GM12864 (cell line): ENCODE data around the gene NUDT8.
"Not testable (repeated sequence)": the region's sequence is repeated elsewhere in the genome, so short reads cannot be mapped to it uniquely, and the experiment has no call there.

Source experiments
- DNase-seq: peaks from one replicate; pipeline ENCODE4 v3.0.0-alpha.2; 2011; ENCODE audit warnings: low read depth
- H3K4me3 ChIP-seq: 2 replicates; pipeline ENCODE4 v1.5.1; 2011; ENCODE audit warnings: mild to moderate bottlenecking, low read depth, low read length, control low read depth
- TF ChIP-seq, protein P1 (sequence below): IDR thresholded peaks from 2 replicates; pipeline ENCODE4 v1.5.1; 2011; ENCODE audit warnings: low read depth, mild to moderate bottlenecking, moderate library complexity, low read length, control low read depth, inconsistent platforms; ENCODE audit errors: missing control alignments

Gene NUDT8

GRCh38 chr11:67630228-67630942, 648 bp upstream of the NUDT8 start:
- peak overlapping the region; percentile 76 for H3K4me3 ChIP-seq
- TF ChIP-seq, protein P1, sequence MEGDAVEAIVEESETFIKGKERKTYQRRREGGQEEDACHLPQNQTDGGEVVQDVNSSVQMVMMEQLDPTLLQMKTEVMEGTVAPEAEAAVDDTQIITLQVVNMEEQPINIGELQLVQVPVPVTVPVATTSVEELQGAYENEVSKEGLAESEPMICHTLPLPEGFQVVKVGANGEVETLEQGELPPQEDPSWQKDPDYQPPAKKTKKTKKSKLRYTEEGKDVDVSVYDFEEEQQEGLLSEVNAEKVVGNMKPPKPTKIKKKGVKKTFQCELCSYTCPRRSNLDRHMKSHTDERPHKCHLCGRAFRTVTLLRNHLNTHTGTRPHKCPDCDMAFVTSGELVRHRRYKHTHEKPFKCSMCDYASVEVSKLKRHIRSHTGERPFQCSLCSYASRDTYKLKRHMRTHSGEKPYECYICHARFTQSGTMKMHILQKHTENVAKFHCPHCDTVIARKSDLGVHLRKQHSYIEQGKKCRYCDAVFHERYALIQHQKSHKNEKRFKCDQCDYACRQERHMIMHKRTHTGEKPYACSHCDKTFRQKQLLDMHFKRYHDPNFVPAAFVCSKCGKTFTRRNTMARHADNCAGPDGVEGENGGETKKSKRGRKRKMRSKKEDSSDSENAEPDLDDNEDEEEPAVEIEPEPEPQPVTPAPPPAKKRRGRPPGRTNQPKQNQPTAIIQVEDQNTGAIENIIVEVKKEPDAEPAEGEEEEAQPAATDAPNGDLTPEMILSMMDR, result peak; percentile 81
- DNase-seq, result peak; percentile 86

DNA sequence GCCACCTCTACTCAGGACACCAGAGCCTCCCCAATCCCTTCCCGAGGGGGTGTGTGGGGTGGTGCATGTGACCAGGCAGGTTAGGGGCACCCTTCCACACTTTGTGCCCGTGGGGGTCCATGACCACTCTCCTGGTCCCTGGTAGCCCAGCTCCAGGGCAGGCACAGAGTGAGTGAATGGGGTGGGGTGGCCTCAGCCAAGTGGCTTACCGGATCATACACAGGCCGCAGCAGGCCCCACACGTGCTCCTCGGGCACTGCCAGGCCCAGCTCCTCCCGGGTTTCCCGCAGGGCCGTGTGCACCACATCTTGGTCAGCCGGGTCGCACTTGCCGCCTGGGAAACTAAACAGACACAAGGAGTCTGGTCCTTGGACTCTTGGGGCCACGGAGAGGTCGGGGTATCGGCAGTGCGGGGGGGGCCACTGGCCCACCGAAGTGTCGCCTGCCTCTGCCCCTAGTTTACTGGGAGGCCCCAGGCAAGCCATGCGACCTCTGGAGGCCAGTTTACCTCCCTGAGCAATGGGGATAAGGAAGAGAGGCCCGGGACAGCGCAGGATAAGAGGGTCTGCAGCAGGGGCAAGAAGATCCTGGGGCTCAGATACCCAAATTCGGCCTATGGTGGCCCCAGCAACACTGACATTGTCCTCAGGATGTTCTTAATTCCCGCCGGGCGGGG, 889 bp downstream of the NUDT8 start:
- H3K4me3 ChIP-seq, result peak overlapping the region; percentile 63
- DNase-seq, result no peak
- TF ChIP-seq, protein P1, result no peak

- no peak for DNase-seq
- TF ChIP-seq, protein P1, result no peak
- peak overlapping the region; percentile 63 for H3K4me3 ChIP-seq
Measured at GRCh38 chr11:67627812-67628624, 1.7 kb downstream of the NUDT8 start.

DNA sequence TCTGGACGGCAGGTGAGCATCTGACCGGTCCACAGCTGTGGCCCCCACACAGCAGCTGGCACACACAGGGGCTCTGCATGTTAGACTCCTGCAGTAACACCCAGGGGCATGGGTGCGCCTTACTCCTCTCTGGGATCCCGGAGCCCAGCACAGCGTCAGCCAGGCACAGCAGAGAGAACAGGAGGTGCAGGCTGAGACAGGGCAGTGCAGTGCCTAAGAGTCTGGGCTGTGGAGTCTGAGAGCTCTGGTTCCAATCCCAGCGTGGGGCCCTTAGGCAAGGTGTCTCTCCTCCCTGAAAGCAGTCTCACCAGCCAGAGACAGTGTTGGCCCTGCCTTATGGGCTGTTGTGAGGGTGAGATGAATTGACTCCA, 2.3 kb downstream of the NUDT8 start:
- no peak overlapping the region for H3K4me3 ChIP-seq
- DNase-seq, result no peak
- TF ChIP-seq, protein P1, result no peak

DNA sequence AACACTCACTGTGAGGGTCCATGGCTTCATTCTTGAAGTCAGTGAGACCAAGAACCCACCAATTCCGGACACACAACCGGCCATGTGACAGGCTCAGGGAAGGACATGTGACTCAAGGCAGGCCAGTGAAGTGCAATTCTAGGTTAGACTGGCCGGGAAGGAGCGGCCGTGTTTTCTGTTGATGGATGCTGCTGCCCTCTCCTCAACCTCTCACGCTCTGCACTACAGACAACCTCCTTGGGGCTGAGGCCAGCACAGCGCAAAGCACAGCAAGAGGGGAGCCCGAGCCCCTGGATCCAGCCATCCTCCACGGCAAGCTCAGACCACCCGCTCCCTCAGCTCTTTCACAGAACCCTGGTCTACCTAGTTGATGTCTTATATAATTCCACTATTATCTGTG, 2.8 kb downstream of the NUDT8 start:
- DNase-seq, result no peak
- TF ChIP-seq, protein P1, result no peak

DNA sequence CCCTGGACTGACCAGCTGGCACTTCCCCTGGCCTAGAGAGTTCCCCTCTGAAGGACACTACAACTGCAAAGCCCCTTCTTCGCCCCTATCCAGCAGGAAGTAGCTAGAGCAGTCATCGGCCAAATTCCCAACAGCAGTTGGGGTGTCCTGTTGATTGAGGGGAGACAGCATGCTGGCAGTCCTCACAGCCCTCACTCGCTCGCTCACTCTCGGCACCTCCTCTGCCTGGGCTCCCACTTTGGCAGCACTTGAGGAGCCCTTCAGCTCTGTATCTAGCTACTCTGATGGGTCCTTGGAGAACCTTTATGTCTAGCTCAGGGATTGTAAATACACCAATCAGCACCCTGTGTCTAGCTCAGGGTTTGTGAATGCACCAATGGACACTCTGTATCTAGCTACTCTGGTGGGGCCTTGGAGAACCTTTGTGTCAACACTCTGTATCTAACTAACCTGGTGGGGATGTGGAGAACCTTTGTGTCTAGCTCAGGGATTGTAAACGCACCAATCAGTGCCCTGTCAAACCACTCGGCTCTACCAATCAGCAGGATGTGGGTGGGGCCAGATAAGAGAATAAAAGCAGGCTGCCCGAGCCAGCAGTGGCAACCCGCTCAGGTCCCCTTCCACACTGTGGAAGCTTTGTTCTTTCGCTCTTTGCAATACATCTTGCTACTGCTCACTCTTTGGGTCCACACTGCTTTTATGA, 3.5 kb downstream of the NUDT8 start:
- H3K4me3 ChIP-seq, DNase-seq: not testable (repeated sequence)

More for the DNA sequence above, 2.8 kb downstream of the NUDT8 start:
- H3K4me3 ChIP-seq, result no peak overlapping the region

- not testable (repeated sequence) for H3K4me3 ChIP-seq, DNase-seq
Measured at GRCh38 chr11:67623795-67624194, 5.9 kb downstream of the NUDT8 start.

DNA sequence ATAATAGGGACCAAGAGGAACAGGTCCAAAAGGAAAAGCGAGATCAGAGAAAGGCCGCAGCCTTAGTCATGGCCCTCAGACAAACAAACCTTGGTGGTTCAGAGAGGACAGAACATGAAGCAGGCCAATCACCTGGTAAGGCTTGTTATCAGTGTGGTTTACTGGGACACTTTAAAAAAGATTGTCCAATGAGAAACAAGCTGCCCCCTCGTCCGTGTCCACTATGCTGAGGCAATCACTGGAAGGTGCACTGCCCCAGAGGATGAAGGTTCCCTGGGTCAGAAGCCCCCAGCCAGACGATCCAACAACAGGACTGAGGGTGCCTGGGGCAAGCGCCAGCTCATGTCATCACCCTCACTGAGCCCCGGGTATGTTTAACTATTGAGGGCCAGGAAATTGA, 6.8 kb downstream of the NUDT8 start:
- not testable (repeated sequence) for H3K4me3 ChIP-seq, DNase-seq

DNA sequence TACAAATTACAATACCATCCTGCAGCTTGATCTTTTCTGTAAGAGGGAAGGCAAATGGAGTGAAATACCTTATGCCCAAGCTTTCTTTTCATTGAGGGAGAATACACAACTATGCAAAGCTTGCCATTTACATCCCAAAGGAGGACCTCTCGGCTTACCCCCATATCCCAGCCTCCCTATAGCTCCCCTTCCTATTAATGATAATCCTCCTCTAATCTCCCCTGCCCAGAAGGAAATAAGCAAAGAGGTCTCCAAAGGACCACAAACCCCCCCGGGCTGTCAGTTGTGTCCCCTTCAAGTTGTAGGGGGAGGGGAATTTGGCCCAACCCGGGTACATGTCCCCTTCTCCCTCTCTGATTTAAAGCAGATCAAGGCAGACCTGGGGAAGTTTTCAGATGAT, 7.8 kb downstream of the NUDT8 start:
- not testable (repeated sequence) for H3K4me3 ChIP-seq, DNase-seq

GRCh38 chr11:67620621-67621020, 9.1 kb downstream of the NUDT8 start:
- not testable (repeated sequence) for DNase-seq, H3K4me3 ChIP-seq

GRCh38 chr11:67619683-67620618, 9.8 kb downstream of the NUDT8 start:
- not testable (repeated sequence) for H3K4me3 ChIP-seq, DNase-seq
